Gastrocnemius medialis (tissue), 4 donors: ENCODE measurements around the gene MED13L. TPM values are rescaled to one million over a fixed set of nuclear protein-coding genes. Genes with fewer than 3 reads are reported as not detected.

ENCODE experiments used
- ATAC-seq, 2 donors: fragments of 150-250 bp; one replicate each; pipeline ENCODE4 v1.9.1; 2016
- DNase-seq, 2 donors: peaks; one replicate each; pipeline ENCODE4 v3.0.0-alpha.2; 2019
- H3K27ac ChIP-seq, 4 donors: fragments of 200-600 bp; sonication (generic); 1 replicate in 1 of 4; 2 replicates in 3 of 4; pipeline ENCODE4 v1.5.1; 2016 to 2018; ENCODE audit warnings: mild to moderate bottlenecking in 2 of 4, moderate library complexity in 1 of 4
- H3K27me3 ChIP-seq, 3 donors: fragments of 200-600 bp; sonication (generic) in 2 of 3; 1 replicate in 1 of 3; 2 replicates in 2 of 3; pipeline versions ENCODE4 v1.5.1 to v1.6.0; 2016 to 2019; ENCODE audit warnings: mild to moderate bottlenecking in 1 of 3, moderate library complexity in 1 of 3
- H3K36me3 ChIP-seq, 2 donors: fragments of 200-600 bp; sonication (generic) in 1 of 2; one replicate each; pipeline ENCODE4 v1.5.1; 2017 to 2018
- H3K4me1 ChIP-seq, 2 donors: fragments of 200-600 bp; sonication (generic) in 1 of 2; one replicate each; pipeline ENCODE4 v1.5.1; 2016 to 2017; ENCODE audit warnings: mild to moderate bottlenecking in 2 of 2
- H3K4me3 ChIP-seq, 4 donors: fragments of 200-600 bp; sonication (generic) in 3 of 4; 1 replicate in 1 of 4; 2 replicates in 3 of 4; pipeline ENCODE4 v1.5.1; 2016 to 2019; ENCODE audit warnings: mild to moderate bottlenecking in 2 of 4
- H3K9me3 ChIP-seq, 3 donors: fragments of 200-600 bp; sonication (generic) in 2 of 3; 1 replicate in 1 of 3; 2 replicates in 2 of 3; pipeline ENCODE4 v1.5.1; 2016 to 2019
- CTCF ChIP-seq, 5 experiments: fragments of 450-650 bp in 3 of 5; fragments of 200-600 bp in 2 of 5; sonication (generic) in 2 of 5; IDR thresholded peaks in 4 of 5; conservative IDR thresholded peaks in 1 of 5; 1 replicate in 4 of 5; 2 replicates in 1 of 5; pipeline ENCODE4 v1.5.1; 2016 to 2019; ENCODE audit warnings: antibody characterized with exemption in 5 of 5, mild to moderate bottlenecking in 3 of 5, moderate library complexity in 3 of 5
- POLR2A ChIP-seq, 2 donors: fragments of 450-650 bp; IDR thresholded peaks; one replicate each; pipeline ENCODE4 v1.6.1; 2017; ENCODE audit warnings: antibody characterized with exemption in 2 of 2, mild to moderate bottlenecking in 2 of 2, moderate library complexity in 2 of 2
- in situ Hi-C, 4 donors: fragments of 200-750 bp; cut with MboI; loops; one replicate each; pipeline versions ENCODE4 v1.15.0 to v1.8.0; 2017; ENCODE audit warnings: low sequenced_read_pairs in 4 of 4
- intact Hi-C: fragments of 100-400 bp; cut with DNase I; formaldehyde crosslinking; loops from one replicate; pipeline ENCODE4 v1.15.1; 2023; ENCODE audit warnings: low total_unique reads
- total RNA-seq, 4 donors: library from RNA; depleted of rRNA; stranded (reverse); fragments of >200 nt; gene quantifications; one replicate each; pipeline versions ENCODE4 v1.1.0 to v1.2.3, GENCODE V29; 2016

MED13L gene
- total RNA-seq, 4 donors from 2014 or later: 59.5 to 92.6 (median 74.1) TPM

GRCh38 chr12:116028619-116029018 is 248.9 kb downstream of the MED13L start:
- H3K4me1 ChIP-seq: peaks cover 42 to 46% of the 10 kb centered on the region in 2 donors
- TF ChIP-seq CTCF (IDR thresholded peaks at IDR 0.05 in 4 of 5, conservative IDR thresholded peaks at IDR 0.05 in 1 of 5) (no peak), POLR2A (IDR thresholded peaks at IDR 0.05) (no peak)
- ATAC-seq (no peak), DNase-seq (no peak)
- no peaks in the 10 kb centered on the region for H3K9me3 ChIP-seq
- no peak overlapping the region for H3K27ac ChIP-seq
- intact Hi-C loops (no loop called here), in situ Hi-C loops (no loop called here)
- no peaks in the 10 kb centered on the region for H3K36me3 ChIP-seq
- H3K4me3 ChIP-seq: no peak overlapping the region
- H3K27me3 ChIP-seq: no peaks in the 10 kb centered on the region

- no peaks in the 10 kb centered on the region for H3K27me3 ChIP-seq
- peak; percentile 64 to 78 for ATAC-seq
- no peak for TF ChIP-seq CTCF (IDR thresholded peaks at IDR 0.05 in 4 of 5, conservative IDR thresholded peaks at IDR 0.05 in 1 of 5)
- no peak for TF ChIP-seq POLR2A (IDR thresholded peaks at IDR 0.05)
- no peaks in the 10 kb centered on the region for H3K9me3 ChIP-seq
- in situ Hi-C loops: no loop called here
- H3K36me3 ChIP-seq: no peaks in the 10 kb centered on the region
- no peak overlapping the region for H3K4me3 ChIP-seq
- DNase-seq: no peak
- H3K4me1 ChIP-seq: peaks cover 46 to 51% of the 10 kb centered on the region in 2 donors
- intact Hi-C loops: no loop called here
- peak overlapping the region in 1 of 4 donors; percentile 64 for H3K27ac ChIP-seq
These were observed 250.0 kb downstream of the MED13L start for GRCh38 chr12:116027551-116027821.

GRCh38 chr12:116026768-116027550 is 250.5 kb downstream of the MED13L start:
- in situ Hi-C loops: no loop called here
- DNase-seq (peak; percentile 46 to 50), ATAC-seq (peak; percentile 88 to 89)

GRCh38 chr12:116026346-116026745 is 251.1 kb downstream of the MED13L start:
- Histone ChIP-seq H3K4me1 (peaks cover 46 to 51% of the 10 kb centered on the region in 2 donors), H3K27ac (peak overlapping the region in 1 of 4 donors; percentile 64), H3K36me3 (no peaks in the 10 kb centered on the region), H3K4me3 (no peak overlapping the region), H3K9me3 (no peaks in the 10 kb centered on the region), H3K27me3 (no peaks in the 10 kb centered on the region)
- ATAC-seq (no peak), DNase-seq (no peak)
- no peak for TF ChIP-seq CTCF (IDR thresholded peaks at IDR 0.05 in 4 of 5, conservative IDR thresholded peaks at IDR 0.05 in 1 of 5)
- TF ChIP-seq POLR2A (IDR thresholded peaks at IDR 0.05): no peak
- in situ Hi-C loops: no loop called here
- intact Hi-C loops: no loop called here

More at GRCh38 chr12:116026768-116027550, 250.5 kb downstream of the MED13L start:
- TF ChIP-seq POLR2A (IDR thresholded peaks at IDR 0.05): no peak
- no peak for TF ChIP-seq CTCF (IDR thresholded peaks at IDR 0.05 in 4 of 5, conservative IDR thresholded peaks at IDR 0.05 in 1 of 5)
- Histone ChIP-seq H3K27me3 (no peaks in the 10 kb centered on the region), H3K4me3 (no peak overlapping the region), H3K36me3 (no peaks in the 10 kb centered on the region), H3K4me1 (peaks cover 46 to 51% of the 10 kb centered on the region in 2 donors), H3K9me3 (no peaks in the 10 kb centered on the region), H3K27ac (peak overlapping the region in 1 of 4 donors; percentile 64)
- intact Hi-C loops: no loop called here
